ENCODE measurements around the gene BCO1.

Gene BCO1

DNA sequence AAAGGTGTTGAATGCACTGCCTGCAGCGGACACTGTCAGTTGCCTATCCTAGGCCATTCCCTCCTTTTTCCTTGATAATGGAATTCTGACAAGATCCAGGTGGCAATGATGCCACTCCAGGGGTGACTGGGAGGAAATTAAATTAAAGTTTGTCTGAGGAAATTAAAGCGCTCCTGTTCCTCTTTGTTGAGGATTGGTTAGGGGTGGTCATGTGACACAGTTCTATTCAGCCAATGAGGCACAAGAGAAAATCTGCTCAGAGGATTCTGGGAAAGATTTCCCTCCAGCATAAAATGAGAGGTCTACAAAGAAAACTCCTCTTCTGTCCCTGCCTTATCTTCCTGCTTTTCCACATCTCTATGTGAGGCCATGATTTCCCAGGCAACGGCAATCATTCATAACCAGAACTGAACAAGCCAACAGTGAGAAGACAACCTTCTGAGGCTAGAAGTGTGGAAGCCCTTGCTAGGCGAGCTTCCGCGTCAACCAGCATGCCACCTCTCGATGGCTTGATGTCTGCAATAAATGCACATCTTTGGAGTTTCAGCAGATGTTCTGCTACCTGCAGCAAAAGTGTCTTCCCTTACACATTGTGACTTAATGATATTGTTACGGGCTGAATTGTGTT lies 5.6 kb upstream of the BCO1 start:
- no peak for DNase-seq (ENCODE audit: extremely low read depth in 1 of 2, low read depth in 1 of 2)

DNA sequence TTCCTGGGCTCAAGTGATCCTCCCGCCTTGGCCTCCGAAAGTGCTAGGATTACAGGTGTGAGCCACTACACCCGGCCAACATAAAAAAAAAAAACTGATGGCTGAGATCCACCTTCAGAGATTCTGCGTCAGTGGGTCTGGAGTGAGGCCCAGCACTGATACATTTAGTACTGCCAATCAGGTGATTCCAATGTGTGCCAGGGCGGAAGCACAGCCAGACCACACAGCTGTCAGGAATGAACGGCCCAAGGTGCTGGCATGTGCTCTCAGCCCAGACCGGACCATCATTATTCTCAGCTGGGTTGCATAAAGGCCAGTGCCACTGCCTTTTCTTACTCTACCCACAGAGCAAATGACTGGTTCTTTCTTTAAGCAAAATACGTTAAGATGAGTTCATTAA lies 1.2 kb upstream of the BCO1 start:
- no peak for DNase-seq (ENCODE audit: extremely low read depth in 1 of 2, low read depth in 1 of 2)

DNA sequence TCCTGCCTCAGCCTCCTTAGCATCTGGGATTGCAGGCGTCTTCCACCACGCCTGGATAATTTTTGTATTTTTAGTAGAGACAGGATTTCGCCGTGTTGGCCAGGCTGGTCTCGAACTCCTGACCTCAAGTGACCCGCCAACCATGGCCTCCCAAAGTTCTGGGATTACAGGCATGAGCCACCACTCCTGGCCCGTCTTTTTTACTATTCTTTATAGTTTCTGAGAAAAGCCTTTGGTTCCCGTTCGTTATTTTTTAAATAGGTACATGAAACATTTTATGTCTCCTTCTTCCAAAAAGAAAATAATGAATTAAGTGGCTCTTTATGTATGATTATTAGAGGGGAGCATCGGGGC lies 570 bp upstream of the BCO1 start:
- no peak for DNase-seq (ENCODE audit: extremely low read depth in 1 of 2, low read depth in 1 of 2)

DNA sequence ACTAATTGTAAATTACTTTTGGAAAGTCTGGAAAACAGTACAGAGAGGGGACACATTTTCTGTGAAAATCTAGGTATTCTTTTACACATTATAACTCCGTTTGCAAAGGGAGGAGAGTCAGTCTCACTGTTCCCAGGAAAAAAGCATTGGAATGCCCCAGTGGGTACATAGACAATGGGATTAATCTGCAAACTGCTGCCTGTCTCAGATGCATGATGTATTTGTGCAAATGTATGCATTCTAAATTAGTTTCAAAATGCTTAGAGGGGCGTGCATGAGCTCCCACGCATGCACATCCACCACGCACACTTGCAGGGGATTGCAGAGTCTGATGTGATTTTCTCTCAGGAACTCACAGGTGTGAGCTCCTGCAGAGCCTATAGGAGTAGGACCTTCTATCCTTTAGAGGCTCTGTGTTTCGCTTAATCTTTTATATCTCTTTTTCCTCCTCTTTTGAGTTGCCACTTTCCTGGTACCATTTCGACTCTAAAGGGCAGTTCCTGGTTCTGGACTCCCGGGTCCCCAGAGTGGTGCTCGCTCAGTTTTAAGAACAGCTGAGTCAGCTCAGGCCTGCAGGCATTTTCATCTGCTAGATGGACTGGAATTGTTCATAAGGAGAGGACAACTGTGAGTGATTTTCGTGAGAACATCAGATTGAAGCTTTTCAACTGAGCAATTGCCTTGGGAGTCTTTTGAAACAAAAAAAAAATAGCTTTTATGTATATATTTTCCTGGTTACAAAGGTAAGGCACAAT lies 1.1 kb downstream of the BCO1 start:
- DNase-seq (ENCODE audit: extremely low read depth in 1 of 2, low read depth in 1 of 2), result no peak

DNA sequence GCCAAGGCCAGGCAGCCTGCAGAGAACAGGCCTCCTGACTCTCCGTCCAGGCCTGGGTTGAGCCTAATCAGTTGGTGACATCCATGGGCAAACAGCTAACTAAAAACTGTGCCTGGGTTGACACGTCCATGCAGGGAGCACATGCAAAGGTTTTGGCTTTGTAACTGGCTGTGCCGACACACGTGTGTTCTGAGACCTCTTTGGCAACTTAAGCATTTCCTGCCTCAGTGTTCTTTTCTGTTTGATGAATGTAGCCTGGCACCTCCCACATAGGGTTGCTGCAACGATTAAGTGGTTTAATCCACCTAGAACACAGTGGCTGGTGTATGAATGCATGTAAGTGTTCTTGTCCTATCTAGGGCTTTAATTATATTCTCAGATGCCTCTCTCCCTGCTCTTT lies 3.2 kb downstream of the BCO1 start:
- DNase-seq (ENCODE audit: extremely low read depth in 1 of 2, low read depth in 1 of 2), result no peak

DNA sequence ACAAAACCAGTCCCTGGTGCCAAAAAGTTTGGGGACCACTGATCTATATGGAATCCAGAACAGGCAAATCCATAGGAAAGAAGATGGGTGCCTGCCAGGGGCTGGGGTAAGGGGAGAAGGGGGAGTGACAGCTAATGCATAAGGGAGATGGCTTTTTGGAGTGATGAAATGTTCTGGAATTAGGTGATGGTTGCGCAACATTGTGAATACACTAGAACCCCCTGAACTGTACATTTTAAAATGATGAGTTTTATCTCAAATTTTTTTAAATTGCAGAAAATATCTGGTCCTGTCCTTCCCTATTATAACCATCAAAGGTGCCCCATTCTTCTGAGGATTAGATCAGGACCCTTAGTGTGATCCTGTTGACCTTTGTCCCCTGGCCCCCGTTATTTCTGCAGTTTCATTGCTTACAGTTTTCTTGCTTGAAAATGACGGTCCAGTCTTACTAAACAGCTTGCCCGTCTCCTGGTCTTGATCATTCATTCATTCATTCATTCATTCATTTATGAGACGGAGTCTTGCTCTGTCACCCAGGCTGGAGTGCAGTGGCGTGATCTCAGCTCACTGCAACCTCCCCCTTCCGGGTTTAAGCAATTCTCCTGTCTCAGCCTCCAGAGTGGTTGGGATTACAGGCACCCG lies 4.6 kb downstream of the BCO1 start:
- no peak for DNase-seq (ENCODE audit: extremely low read depth in 1 of 2, low read depth in 1 of 2)

DNA sequence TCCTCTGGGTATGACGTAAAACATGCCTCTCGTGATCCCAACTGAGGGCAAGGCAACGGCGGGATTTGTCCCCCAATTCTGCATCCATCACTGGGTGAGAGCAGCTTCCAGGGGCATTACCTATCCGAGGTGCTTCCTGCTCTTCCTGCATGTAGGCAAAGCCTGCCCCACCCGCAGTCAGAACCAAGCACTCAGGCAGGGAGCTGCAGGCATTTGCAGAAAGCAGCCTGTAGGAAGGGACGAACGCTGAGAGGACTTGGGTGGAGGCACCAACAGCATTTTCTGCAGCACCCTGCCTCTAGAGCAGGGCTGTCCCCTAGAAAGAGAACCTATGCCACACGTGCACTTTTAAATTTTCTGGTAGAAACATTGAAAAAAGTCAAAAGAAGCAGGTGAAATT lies 5.5 kb downstream of the BCO1 start:
- no peak for DNase-seq (ENCODE audit: extremely low read depth in 1 of 2, low read depth in 1 of 2)

DNA sequence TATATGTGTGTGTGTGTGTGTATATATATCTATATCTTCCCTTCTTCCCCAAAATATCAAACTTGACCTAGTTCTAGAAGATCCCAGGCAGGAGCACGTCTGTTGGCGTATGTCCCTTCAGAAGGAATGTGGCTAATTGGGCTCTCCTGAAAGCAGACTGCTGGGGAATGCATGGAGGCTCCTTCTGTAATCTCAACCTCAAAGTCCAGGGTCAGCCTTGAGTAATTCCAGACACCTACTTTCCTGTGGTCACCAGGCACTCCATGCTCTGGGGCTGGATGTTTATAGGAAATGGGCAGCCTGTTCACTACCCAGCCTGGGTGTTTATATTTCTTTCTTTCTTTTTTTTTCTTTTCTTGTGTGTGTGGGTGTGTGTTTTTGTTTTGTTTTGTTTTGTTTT lies 13.4 kb downstream of the BCO1 start:
- DNase-seq (ENCODE audit: extremely low read depth in 1 of 2, low read depth in 1 of 2), result no peak

DNA sequence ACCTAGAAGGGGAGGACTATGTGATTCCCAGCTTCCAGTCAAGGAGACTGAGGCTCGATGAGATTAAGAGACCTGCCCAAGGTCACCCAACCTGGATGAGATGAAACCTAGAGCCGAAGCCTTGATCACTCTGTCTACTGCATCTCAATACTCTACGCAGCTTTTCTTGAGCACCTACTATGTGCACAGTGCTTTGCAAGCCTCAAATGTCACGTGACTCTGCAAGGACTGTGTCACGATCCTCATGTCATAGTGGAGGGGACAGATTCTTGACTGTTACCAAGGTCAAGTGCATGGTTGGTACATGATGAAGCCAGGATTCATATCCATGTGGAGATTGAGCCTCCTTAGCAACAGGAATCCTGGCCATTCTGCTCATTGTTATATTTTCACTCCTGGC lies 14.7 kb downstream of the BCO1 start:
- DNase-seq (ENCODE audit: extremely low read depth in 1 of 2, low read depth in 1 of 2), result no peak

DNA sequence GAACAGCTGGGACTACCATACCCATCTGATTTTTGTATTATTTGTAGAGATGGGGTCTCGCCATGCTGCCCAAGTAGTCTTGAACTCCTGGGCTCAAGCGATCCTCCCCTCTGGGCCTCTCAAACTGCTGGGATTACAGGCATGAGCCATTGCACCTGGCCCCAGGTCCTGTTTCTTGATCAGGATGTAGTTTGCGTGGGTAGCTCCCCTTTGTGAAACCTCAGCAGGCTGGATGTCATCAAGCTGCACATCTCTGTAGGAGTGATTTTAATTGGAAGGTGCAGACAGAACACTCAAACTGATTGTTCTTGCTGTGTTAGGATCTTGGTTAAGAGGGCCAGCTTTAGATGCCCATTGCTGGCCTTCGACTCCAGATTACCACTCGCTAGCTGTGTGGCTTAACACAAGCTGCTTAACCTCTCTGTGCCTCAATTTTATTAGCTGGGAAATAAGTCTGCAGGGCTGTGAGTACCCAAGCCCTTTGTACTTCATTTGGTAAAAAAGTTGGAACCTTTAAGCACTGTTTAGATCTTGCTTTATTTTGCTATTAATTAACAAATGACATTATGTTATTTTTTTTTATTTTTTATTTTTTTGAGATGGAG lies 16.5 kb downstream of the BCO1 start:
- no peak for DNase-seq (ENCODE audit: extremely low read depth in 1 of 2, low read depth in 1 of 2)

DNA sequence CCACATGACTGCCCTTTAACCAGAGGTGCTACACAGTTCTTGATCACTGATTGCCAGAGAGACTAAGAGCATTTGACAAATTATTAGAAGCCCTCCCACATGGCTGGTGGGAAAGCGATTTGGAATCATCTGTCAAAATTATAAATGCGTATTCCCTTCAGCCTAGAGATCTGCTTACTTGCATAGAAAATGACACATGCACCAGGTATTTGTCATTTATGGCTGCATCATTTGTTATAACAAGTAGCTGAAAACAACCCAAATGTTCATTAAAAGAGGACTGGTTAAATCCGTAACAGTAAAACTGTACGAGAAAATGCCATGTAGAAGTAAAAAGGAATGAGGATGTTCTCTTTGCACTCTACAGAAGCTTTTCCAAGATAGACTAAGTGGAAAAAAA lies 21.4 kb downstream of the BCO1 start:
- no peak for DNase-seq (ENCODE audit: extremely low read depth in 1 of 2, low read depth in 1 of 2)

DNA sequence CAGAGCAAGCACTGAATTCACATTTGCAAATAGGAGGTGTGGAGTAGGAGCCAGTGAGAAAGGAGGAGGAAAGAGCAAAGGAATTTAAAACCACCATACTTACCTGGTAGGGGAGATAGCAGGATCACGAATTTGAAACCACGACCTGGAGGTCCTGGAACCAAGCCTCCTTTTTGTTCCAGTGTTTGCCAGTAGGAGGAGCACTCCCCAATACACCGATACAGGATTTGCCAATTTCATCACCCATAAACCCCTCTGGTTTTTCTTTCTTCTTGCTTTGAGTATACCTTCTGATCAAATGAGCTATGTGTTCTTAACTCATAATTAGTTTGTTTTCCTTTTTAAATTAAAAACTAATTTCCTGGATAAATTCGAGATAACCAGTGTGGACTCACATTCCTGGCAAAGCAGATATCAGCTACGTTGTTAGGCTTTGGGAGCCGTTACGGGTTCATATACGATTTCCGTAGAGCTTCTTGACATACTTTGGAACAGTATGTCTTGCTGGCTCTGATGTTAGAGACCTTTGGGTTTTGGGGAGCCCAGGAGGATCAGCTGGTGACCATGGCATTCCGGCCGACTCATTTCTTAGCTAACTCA lies 22.7 kb downstream of the BCO1 start:
- no peak for DNase-seq (ENCODE audit: extremely low read depth in 1 of 2, low read depth in 1 of 2)

DNA sequence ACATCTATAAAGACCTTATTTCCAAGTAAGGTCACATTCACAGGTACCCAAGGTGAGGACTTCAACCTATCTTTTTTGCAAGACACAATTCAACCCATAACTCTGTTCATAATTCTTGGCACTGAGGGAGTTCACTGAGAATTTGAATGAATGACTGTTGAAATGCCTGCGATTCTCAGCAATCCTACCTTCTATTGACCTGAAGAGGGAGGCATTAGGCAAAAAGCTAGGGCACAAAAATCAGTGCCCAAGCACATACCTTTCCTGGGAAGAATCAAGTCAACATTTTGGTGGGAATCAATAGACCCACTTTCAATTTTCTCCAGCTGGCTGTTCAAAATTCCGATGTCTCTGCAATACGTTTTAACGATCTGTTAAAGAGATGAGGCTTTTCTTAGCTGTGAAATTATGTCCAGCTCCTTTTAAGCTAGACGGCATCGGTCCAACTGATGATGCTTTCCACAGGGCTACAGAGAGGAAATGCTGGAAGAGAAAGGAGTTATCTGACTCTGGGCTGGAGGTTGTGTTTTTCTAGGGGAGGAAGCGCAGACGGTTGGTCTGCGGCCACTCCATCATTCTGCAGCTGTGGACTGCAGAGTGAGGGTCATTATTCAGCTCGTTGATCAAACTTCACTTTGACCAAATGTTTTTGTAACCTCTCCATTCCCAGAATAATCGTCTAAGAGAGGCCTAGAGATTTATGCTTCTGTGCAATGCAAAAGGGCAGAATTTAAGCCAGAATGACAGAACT lies 25.2 kb downstream of the BCO1 start:
- no peak for DNase-seq (ENCODE audit: extremely low read depth in 1 of 2, low read depth in 1 of 2)

DNA sequence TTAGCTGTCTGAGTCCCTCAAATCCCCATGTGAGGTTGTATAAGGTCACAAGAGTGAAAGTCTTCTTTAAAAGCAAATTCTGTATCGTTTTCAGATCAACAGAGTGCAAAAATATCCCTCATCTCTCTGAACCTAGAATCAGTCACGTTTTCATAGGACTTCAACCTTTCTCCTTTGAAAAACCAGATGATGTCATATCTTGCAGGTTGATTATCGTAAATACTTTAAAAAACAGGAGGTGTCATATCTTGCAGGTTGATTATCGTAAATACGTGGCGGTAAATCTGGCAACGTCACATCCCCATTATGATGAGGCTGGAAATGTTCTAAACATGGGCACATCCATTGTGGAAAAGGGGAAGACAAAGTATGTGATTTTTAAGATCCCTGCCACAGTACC lies 25.9 kb downstream of the BCO1 start:
- DNase-seq (ENCODE audit: extremely low read depth in 1 of 2, low read depth in 1 of 2), result no peak

DNA sequence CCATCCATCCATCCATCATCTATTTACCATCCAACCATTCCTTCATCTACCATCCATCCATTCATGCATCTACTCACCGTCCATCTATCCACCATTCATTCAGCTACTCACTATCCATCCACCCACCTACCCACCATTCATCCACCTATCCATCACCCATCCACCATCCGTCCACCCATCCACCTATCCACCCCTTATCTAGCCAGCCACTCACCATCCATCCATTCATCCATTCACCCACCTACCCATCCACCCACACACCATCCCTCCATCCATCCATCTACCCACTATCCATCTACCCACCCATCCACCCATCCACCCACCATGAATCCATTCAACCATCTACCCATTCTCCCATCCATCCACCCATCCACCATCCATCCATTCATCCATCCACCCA lies 26.6 kb downstream of the BCO1 start:
- DNase-seq (ENCODE audit: extremely low read depth in 1 of 2, low read depth in 1 of 2), result no peak

DNA sequence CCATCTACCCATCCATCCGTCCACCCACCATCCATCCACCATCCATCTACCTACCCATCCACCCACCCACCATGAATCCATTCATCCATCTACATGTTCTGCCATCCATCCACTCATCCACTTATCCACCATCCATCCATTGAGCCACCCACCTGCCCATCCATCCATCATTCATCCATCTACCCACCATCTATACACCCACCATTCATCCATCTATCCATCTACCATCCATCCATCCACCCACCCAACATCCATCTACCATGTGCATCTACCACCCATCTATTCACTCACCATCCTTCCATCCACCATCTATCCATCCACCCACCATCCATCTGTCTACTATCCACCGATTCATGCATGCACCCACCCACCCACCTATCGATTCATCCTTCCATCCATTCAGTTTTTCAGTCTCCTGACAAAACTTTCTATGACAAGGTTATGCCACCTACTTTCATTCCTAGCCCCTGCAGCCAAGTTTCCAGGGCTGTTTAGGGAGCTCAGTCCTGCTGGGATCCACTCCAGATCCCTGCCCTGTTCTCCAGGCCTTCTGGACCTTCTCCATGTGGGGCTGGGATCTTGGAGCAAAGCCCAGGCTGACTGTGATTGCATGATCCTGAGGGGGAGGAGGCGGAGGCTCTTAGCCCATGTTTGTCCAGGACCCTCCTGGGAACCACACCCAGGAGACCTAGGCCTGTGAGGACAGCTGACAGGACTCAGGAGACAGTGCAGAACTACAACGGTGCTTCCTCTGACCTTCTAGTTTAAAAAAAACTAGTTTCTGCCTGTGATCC lies 27.4 kb downstream of the BCO1 start:
- no peak for DNase-seq (ENCODE audit: extremely low read depth in 1 of 2, low read depth in 1 of 2)

DNA sequence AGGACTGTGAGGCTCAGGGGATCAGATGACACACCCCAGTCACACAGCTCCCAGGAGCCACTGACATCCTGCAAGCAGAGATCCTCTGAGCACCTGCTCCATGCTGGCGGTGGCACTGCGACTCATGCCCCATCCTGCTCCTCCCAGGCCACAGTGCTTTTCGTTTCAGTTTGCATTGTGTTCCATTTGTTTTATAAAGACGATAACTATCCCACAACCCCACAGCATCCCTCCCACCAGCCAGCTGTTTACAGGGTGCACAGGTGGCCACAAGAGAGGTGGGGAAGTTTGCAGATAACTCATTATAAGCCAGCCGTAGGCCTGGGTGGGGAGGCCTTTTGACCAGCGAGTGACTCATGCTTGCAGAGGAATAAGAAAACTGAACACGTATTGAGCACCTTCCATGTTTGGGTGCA lies 28.2 kb downstream of the BCO1 start:
- DNase-seq (ENCODE audit: extremely low read depth in 1 of 2, low read depth in 1 of 2), result peak in 1 of 2 donors; percentile 11

DNA sequence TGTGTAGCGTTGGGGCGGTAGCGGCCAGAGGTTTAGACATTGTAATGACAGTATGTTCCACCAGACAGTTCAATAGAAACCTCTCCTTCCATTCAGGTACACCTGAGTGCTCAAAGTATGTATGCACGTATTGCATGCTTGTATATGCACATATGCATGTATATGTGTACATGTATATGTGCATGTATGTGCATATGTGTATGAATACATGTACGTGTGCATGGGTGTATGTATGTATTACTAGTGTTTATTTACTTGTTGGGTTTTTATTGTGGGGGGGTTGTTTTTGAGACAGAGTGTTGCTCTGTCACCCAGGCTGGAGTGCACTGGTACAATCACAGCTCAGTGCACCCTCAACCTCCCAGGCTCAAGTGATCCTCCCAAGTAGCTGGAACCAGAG lies 30.0 kb downstream of the BCO1 start:
- no peak for DNase-seq (ENCODE audit: extremely low read depth in 1 of 2, low read depth in 1 of 2)

DNA sequence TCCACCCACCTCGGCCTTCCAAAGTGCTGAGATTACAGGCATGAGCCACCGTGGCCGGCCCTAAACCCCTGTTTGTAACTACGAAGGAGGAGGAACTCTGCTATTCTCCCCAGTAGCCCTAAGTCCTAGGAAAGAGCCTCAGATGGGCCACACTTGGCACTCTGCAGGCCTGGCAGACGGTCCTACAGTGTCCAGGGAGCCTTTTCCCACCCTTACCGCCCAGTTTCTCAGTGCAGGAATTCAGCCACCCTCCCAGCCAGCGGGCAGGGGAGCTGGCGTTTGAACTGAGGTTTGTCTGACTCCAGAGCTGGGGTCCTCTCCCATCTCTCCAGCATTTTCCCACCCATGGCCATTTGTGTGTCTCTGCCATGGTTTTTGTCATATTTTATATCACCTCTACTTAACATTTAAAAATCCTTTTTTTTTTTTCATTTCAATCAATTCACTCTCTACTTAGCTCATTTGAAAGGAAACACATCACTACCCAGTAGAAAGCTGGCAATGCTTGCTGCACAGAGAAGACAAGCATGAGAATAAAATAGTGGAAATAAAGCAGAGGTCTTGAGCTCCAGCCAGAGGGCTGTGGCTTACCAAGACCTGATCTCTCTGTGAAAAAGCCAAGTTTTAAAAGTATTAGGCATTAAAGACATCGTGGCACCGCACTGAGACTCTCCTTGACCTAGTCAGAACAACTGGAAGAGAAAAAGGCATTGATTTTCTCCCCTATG lies 34.9 kb downstream of the BCO1 start:
- DNase-seq (ENCODE audit: extremely low read depth in 1 of 2, low read depth in 1 of 2), result no peak
